ENCODE measurements around the gene HAUS8. TPM values are rescaled to one million over a fixed set of nuclear protein-coding genes. Genes with fewer than 3 reads are reported as not detected.

Gene HAUS8
- total and polyA plus RNA-seq, 2 donors (not counting 3 experiments of a cell fraction or from before 2014, with no cell fraction given), result 9.6 to 30.3 TPM

DNA sequence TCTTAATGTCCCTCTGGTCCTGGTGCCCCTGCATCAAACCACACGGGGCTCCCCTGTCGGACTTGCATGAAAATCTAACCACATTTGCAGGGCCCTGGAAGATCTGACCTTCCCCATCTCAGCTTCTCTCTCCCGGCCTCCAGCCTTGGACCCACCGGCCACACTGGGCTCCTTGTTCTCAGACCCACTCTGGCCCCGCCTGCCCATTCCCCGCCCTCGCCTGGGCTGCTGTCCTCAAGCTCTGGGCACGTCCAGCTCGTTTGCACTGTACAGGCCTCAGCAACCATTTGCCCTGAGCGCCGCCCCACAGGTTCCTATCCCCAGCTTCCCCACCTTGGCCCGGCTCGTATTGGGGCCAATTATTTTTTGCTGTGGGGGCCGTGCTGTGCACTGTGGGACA lies 10.9 kb upstream of the HAUS8 start:
- intact Hi-C loops (cut with micrococcal nuclease), result no loop called here
- Histone ChIP-seq H3K9me3 (replicated peaks; ENCODE audit: control insufficient read depth, insufficient read depth, low read length) (no peaks in the 10 kb centered on the region), H4K20me1 (replicated peaks; ENCODE audit: control insufficient read depth, extremely low read depth, insufficient read depth, low read length) (no peaks in the 10 kb centered on the region), H3K79me2 (ENCODE audit: control insufficient read depth, insufficient read depth, low read length) (peaks cover 97% of the 10 kb centered on the region), H3K9me1 (replicated peaks; ENCODE audit: control insufficient read depth, extremely low read depth, insufficient read depth, low read length) (no peaks in the 10 kb centered on the region), H3K9ac (replicated peaks; ENCODE audit: extremely low read depth, insufficient read depth, low read length) (no peak overlapping the region), H3K4me2 (ENCODE audit: insufficient read depth, low read length) (no peak overlapping the region), H3K27me3 (ENCODE audit: control insufficient read depth in 2 of 2, insufficient read depth in 2 of 2, low read length in 2 of 2) (no peaks in the 10 kb centered on the region), H3K36me3 (ENCODE audit: control insufficient read depth in 2 of 2, extremely low read depth in 1 of 2, insufficient read depth in 2 of 2, low read length in 2 of 2) (peaks cover 0 to 9% of the 10 kb centered on the region in 2 experiments), H3K4me1 (ENCODE audit: control insufficient read depth, extremely low read depth, insufficient read depth, low read length) (peaks cover 17% of the 10 kb centered on the region), H3K4me3 (replicated peaks in 1 of 3; ENCODE audit: insufficient read depth in 1 of 3, low read depth in 1 of 3, low read length in 3 of 3) (no peak overlapping the region), H3K27ac (ENCODE audit: insufficient read depth, low read depth, low read length) (no peak overlapping the region), H2AFZ (ENCODE audit: low read depth, low read length) (no peak overlapping the region)
- POLR2A ChIA-PET, result interaction anchor here (0.6 kb wide), 1 partner anchor 225 kb away, joined by 7 read pairs; no protein-coding TSS in a partner anchor
- CTCF ChIA-PET, result interaction anchor here (1.5 kb wide), 1 partner anchor 9 kb away, joined by 5 read pairs; no protein-coding TSS in a partner anchor
- DNase-seq (ENCODE audit: low read depth, low spot score), result no peak
- no peak for FAIRE-seq
- dilution Hi-C loops (cut with MboI; ENCODE audit: extremely low pct_ligation_motif_present, low sequenced_read_pairs), result no loop called here
- no TSS peak for BruUV-seq (replicated peaks)
- TF ChIP-seq GATA2 (IDR thresholded peaks at IDR 0.05; ENCODE audit: insufficient read depth, insufficient read length, low read depth, low read length), result no peak
- no peak for TF ChIP-seq POLR2AphosphoS5 (IDR thresholded peaks at IDR 0.05; ENCODE audit: insufficient read depth, low read depth, low read length)
- TF ChIP-seq, protein P1, sequence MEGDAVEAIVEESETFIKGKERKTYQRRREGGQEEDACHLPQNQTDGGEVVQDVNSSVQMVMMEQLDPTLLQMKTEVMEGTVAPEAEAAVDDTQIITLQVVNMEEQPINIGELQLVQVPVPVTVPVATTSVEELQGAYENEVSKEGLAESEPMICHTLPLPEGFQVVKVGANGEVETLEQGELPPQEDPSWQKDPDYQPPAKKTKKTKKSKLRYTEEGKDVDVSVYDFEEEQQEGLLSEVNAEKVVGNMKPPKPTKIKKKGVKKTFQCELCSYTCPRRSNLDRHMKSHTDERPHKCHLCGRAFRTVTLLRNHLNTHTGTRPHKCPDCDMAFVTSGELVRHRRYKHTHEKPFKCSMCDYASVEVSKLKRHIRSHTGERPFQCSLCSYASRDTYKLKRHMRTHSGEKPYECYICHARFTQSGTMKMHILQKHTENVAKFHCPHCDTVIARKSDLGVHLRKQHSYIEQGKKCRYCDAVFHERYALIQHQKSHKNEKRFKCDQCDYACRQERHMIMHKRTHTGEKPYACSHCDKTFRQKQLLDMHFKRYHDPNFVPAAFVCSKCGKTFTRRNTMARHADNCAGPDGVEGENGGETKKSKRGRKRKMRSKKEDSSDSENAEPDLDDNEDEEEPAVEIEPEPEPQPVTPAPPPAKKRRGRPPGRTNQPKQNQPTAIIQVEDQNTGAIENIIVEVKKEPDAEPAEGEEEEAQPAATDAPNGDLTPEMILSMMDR (IDR thresholded peaks at IDR 0.05; ENCODE audit: extremely low read depth in 1 of 2, insufficient read depth in 1 of 2, low read depth in 1 of 2, low read length in 2 of 2), result no peak
- no peak for TF ChIP-seq MYC (IDR thresholded peaks at IDR 0.05; ENCODE audit: low read depth, low read length)
- TF ChIP-seq EZH2 (IDR thresholded peaks at IDR 0.05; ENCODE audit: borderline replicate concordance, low read depth, low read length, severe bottlenecking), result no peak
- no peak for TF ChIP-seq JUN (IDR thresholded peaks at IDR 0.05; ENCODE audit: borderline replicate concordance, insufficient read depth, insufficient read length, low read depth)
